Lung (tissue), 12 donors: ENCODE measurements around the gene LMBRD2. TPM values are rescaled to one million over a fixed set of nuclear protein-coding genes. Genes with fewer than 3 reads are reported as not detected.
"Not testable (repeated sequence)": the region's sequence is repeated elsewhere in the genome, so short reads cannot be mapped to it uniquely, and the experiment has no call there.

Experiments
- ATAC-seq: fragments of 200-7000 bp; cut with Tn5 transposase; one replicate; pipeline ENCODE4 v1.9.1; 2020; ENCODE audit warnings: moderate number of reproducible peaks; ENCODE audit not compliant: insufficient read depth, low FRiP score
- DNase-seq, 3 donors: peaks; one replicate each; pipeline ENCODE4 v3.0.0-alpha.2; 2013 to 2017
- H3K27ac ChIP-seq, 2 donors: one replicate each; pipeline ENCODE4 v1.5.1; 2013; ENCODE audit warnings: mild to moderate bottlenecking in 2 of 2, moderate library complexity in 2 of 2, control low read depth in 1 of 2, inconsistent platforms in 1 of 2, low read depth in 1 of 2, low read length in 1 of 2
- H3K27me3 ChIP-seq, 3 donors: one replicate each; pipeline ENCODE4 v1.5.1; 2013; ENCODE audit warnings: low read length in 2 of 3; ENCODE audit not compliant: control insufficient read depth in 3 of 3, insufficient read depth in 3 of 3
- H3K36me3 ChIP-seq, 4 donors: one replicate each; pipeline ENCODE4 v1.5.1; 2013; ENCODE audit warnings: low read length in 4 of 4, mild to moderate bottlenecking in 1 of 4, moderate library complexity in 1 of 4; ENCODE audit not compliant: control insufficient read depth in 4 of 4, insufficient read depth in 4 of 4
- H3K4me1 ChIP-seq, 5 donors: one replicate each; pipeline ENCODE4 v1.5.1; 2013; ENCODE audit warnings: low read length in 5 of 5, mild to moderate bottlenecking in 2 of 5, moderate library complexity in 1 of 5; ENCODE audit not compliant: control insufficient read depth in 5 of 5, insufficient read depth in 5 of 5
- H3K4me3 ChIP-seq: one replicate; pipeline ENCODE4 v1.5.1; 2013; ENCODE audit warnings: mild to moderate bottlenecking, control low read depth, moderate library complexity
- H3K9ac ChIP-seq, 2 donors: one replicate each; pipeline ENCODE4 v1.5.1; 2013; ENCODE audit warnings: low read length in 2 of 2, control low read depth in 1 of 2; ENCODE audit not compliant: insufficient read depth in 1 of 2
- H3K9me3 ChIP-seq, 4 donors: one replicate each; pipeline ENCODE4 v1.5.1; 2013; ENCODE audit warnings: low read length in 3 of 4, mild to moderate bottlenecking in 1 of 4, moderate library complexity in 1 of 4; ENCODE audit not compliant: control insufficient read depth in 4 of 4, insufficient read depth in 3 of 4
- CTCF ChIP-seq: IDR thresholded peaks from 2 replicates; pipeline ENCODE4 v1.5.1; 2012; ENCODE audit warnings: mild to moderate bottlenecking; ENCODE audit errors: control extremely low read depth, extremely low read depth
- WGBS, 2 donors: extraction: QIAGEN DNeasy Blood & Tissue Kit; methylation state at CpG; one replicate each; pipeline ENCODE4 v1.1.7; 2013; 5-methylcytosine and 5-hydroxymethylcytosine counted together
- polyA plus RNA-seq, 2 donors: library from polyadenylated mRNA; stranded (reverse); fragments of 200-250 nt; gene quantifications; one replicate each; pipeline ENCODE4 v1.2.1, GENCODE V29; 2013
- total RNA-seq, 2 donors: library from RNA; depleted of rRNA in 1 of 2; stranded (reverse); fragments of >200 nt in 1 of 2; gene quantifications; one replicate each; pipeline ENCODE4 v1.2.1, GENCODE V29; 2014 to 2021
- donor health status: control.
- donor health status: control.
- donor health status: Bipolar disorder and iron deficiency.
- donor health status: healthy.
- donor health status: DM: yes; HTN: yes; CAD: no.

Gene LMBRD2
- total and polyA plus RNA-seq, 4 donors: 2.1 to 16.8 (median 7.9) TPM

GRCh38 chr5:36135988-36136387 lies 15.7 kb downstream of the LMBRD2 start:
- Histone ChIP-seq H3K27me3 (no peaks in the 10 kb centered on the region), H3K4me1 (no peaks in the 10 kb centered on the region), H3K9ac (no peak overlapping the region), H3K27ac (no peak overlapping the region), H3K36me3 (peaks cover 5 to 13% (median 11%) of the 10 kb centered on the region in 4 donors), H3K9me3 (peaks cover 0 to 7% (median 4%) of the 10 kb centered on the region in 4 donors), H3K4me3 (no peak overlapping the region)
- TF ChIP-seq CTCF: no peak
- DNase-seq (no peak), ATAC-seq (no peak)
- WGBS, 2 donors: 96 to 99% methylated on average over 3 of the region's 3 CpGs

GRCh38 chr5:36133009-36133408 lies 18.7 kb downstream of the LMBRD2 start:
- not testable (repeated sequence) for ATAC-seq, DNase-seq, H3K9ac ChIP-seq, H3K4me3 ChIP-seq, H3K4me1 ChIP-seq, H3K27me3 ChIP-seq, H3K9me3 ChIP-seq, H3K27ac ChIP-seq
- H3K36me3 ChIP-seq: peaks cover 6 to 18% (median 9%) of the 10 kb centered on the region in 4 donors
- WGBS, 2 donors: 96 to 100% methylated on average over 1 of the region's 1 CpG

- not testable (repeated sequence) for H3K27me3 ChIP-seq, DNase-seq, H3K4me3 ChIP-seq, H3K27ac ChIP-seq, ATAC-seq, H3K9me3 ChIP-seq, H3K4me1 ChIP-seq, H3K9ac ChIP-seq
- WGBS, 2 donors: 100% methylated on average over 3 to 4 of the region's 5 CpGs
- H3K36me3 ChIP-seq: peaks cover 2 to 10% (median 5%) of the 10 kb centered on the region in 4 donors
These were observed 22.0 kb downstream of the LMBRD2 start for GRCh38 chr5:36129666-36130065.

GRCh38 chr5:36128795-36129194 lies 22.9 kb downstream of the LMBRD2 start:
- no peak overlapping the region for H3K27ac ChIP-seq
- no peak overlapping the region for H3K9ac ChIP-seq
- peaks cover 0 to 1% (median 0%) of the 10 kb centered on the region in 4 donors for H3K9me3 ChIP-seq
- WGBS, 2 donors: 99 to 100% methylated on average over 1 of the region's 1 CpG
- no peaks in the 10 kb centered on the region for H3K27me3 ChIP-seq
- no peak overlapping the region for H3K4me3 ChIP-seq
- TF ChIP-seq CTCF: no peak
- ATAC-seq: no peak
- no peak for DNase-seq
- H3K4me1 ChIP-seq: peaks cover 0 to 2% (median 0%) of the 10 kb centered on the region in 5 donors
- H3K36me3 ChIP-seq: peaks cover 2 to 8% (median 5%) of the 10 kb centered on the region in 4 donors

- no peaks in the 10 kb centered on the region for H3K27me3 ChIP-seq
- no peak overlapping the region for H3K9ac ChIP-seq
- H3K36me3 ChIP-seq: peaks cover 3 to 8% (median 6%) of the 10 kb centered on the region in 4 donors
- no peak for TF ChIP-seq CTCF
- DNase-seq (no peak), ATAC-seq (no peak)
- peaks cover 0 to 1% (median 0%) of the 10 kb centered on the region in 4 donors for H3K9me3 ChIP-seq
- peaks cover 0 to 2% (median 0%) of the 10 kb centered on the region in 5 donors for H3K4me1 ChIP-seq
- H3K4me3 ChIP-seq: no peak overlapping the region
- no peak overlapping the region for H3K27ac ChIP-seq
- 94 to 99% methylated on average over 1 of the region's 1 CpG for WGBS, 2 donors
These were observed 25.8 kb downstream of the LMBRD2 start for GRCh38 chr5:36125868-36126267.
